Neural progenitor cell (in vitro differentiated cells): ENCODE results near the gene KIAA0408. TPM values are rescaled to one million over a fixed set of nuclear protein-coding genes. Genes with fewer than 3 reads are reported as not detected.

ENCODE experiments used
- DNase-seq: peaks from one replicate; pipeline ENCODE4 v3.0.0-alpha.2; 2016; ENCODE audit warnings: low spot score
- H2AFZ ChIP-seq: fragments of 200-600 bp; sonication (generic); replicated peaks from 2 replicates; pipeline ENCODE4 v1.6.1; 2016; ENCODE audit warnings: antibody characterized with exemption
- H3F3A ChIP-seq: fragments of 200-600 bp; sonication (generic); 2 replicates; pipeline ENCODE4 v1.6.1; 2016; ENCODE audit warnings: antibody characterized with exemption, low read depth
- H3K27ac ChIP-seq: fragments of 200-600 bp; sonication (generic); 2 replicates; pipeline ENCODE4 v1.5.1; 2016; ENCODE audit warnings: mild to moderate bottlenecking
- H3K27me3 ChIP-seq: fragments of 200-600 bp; sonication (generic); 2 replicates; pipeline ENCODE4 v1.6.1; 2016; ENCODE audit warnings: mild to moderate bottlenecking, moderate library complexity
- H3K36me3 ChIP-seq: fragments of 200-600 bp; sonication (generic); 2 replicates; pipeline ENCODE4 v1.5.1; 2016
- H3K4me1 ChIP-seq: fragments of 200-600 bp; sonication (generic); 2 replicates; pipeline ENCODE4 v1.6.1; 2016; ENCODE audit warnings: mixed run types
- H3K4me2 ChIP-seq: fragments of 200-600 bp; sonication (generic); 2 replicates; pipeline ENCODE4 v1.6.1; 2016
- H3K4me3 ChIP-seq: fragments of 200-600 bp; sonication (generic); 2 replicates; pipeline ENCODE4 v1.5.1; 2016
- H3K79me2 ChIP-seq: fragments of 200-600 bp; sonication (generic); 2 replicates; pipeline ENCODE4 v1.6.1; 2016; ENCODE audit warnings: low read depth
- H3K9ac ChIP-seq: fragments of 200-600 bp; sonication (generic); 2 replicates; pipeline ENCODE4 v1.6.1; 2016
- H3K9me3 ChIP-seq: fragments of 200-600 bp; sonication (generic); 2 replicates; pipeline ENCODE4 v1.5.1; 2016; ENCODE audit warnings: low read depth
- H4K20me1 ChIP-seq: fragments of 200-600 bp; sonication (generic); 2 replicates; pipeline ENCODE4 v1.6.1; 2016; ENCODE audit warnings: low read depth
- H3K27ac Mint-ChIP-seq: 3 replicates; pipeline ENCODE4 v1.8.0; 2021; ENCODE audit warnings: mixed read lengths
- H3K27me3 Mint-ChIP-seq: 2 replicates; pipeline ENCODE4 v1.8.0; 2022; ENCODE audit warnings: low read depth, mild to moderate bottlenecking, inconsistent platforms, moderate library complexity, mixed read lengths; ENCODE audit not compliant: insufficient read depth
- H3K36me3 Mint-ChIP-seq: 3 replicates; pipeline ENCODE4 v1.8.0; 2021; ENCODE audit warnings: mixed read lengths
- H3K4me1 Mint-ChIP-seq: 3 replicates; pipeline ENCODE4 v1.8.0; 2021; ENCODE audit warnings: mixed read lengths
- H3K4me3 Mint-ChIP-seq: 3 replicates; pipeline ENCODE4 v1.8.0; 2021; ENCODE audit warnings: mild to moderate bottlenecking, moderate library complexity, mixed read lengths
- H3K9me3 Mint-ChIP-seq: 3 replicates; pipeline ENCODE4 v1.8.0; 2020; ENCODE audit warnings: mixed read lengths
- EZH2 ChIP-seq: fragments of 200-600 bp; sonication (generic); IDR thresholded peaks from 2 replicates; pipeline ENCODE4 v1.6.1; 2017; ENCODE audit warnings: antibody characterized with exemption, mild to moderate bottlenecking, moderate library complexity
- EZH2phosphoT487 ChIP-seq: fragments of 200-600 bp; sonication (generic); IDR thresholded peaks from 2 replicates; pipeline ENCODE4 v1.6.1; 2017; ENCODE audit warnings: antibody characterized with exemption
- total RNA-seq: library from RNA; depleted of rRNA; stranded (reverse); fragments of >200 nt; gene quantifications from 2 replicates; pipeline ENCODE4 v1.2.3, GENCODE V29; 2015; ENCODE audit warnings: low replicate concordance
- TF ChIP-seq, protein P1 (sequence below): fragments of 200-600 bp; sonication (generic); IDR thresholded peaks from 2 replicates; pipeline ENCODE4 v1.5.1; 2017; ENCODE audit warnings: antibody characterized with exemption, mild to moderate bottlenecking

The KIAA0408 gene
- total RNA-seq, 1 donor from 2014 or later = 9.7 TPM

DNA sequence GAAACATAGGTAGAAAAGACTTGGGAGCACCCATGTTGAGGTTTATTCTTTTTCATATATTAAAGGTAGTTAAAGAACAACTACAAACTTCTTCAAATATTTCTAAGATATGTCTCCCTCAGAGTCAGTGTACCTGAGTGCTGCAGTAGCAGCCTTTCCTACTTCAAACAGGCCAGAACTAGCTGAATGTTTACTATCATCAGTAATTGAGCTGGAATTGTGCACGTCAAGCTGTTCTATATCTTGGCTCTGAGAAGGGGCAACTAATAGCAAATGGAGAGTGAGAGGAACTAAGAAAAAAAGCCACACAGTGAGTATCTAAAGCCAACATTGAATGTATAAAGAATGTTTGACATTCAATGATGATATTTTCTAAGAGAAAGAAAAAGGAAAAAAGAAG, 38.2 kb upstream of the KIAA0408 start:
- Mint-ChIP-seq H3K36me3 (peaks cover 23% of the 10 kb centered on the region), H3K9me3 (no peaks in the 10 kb centered on the region), H3K27me3 (no peaks in the 10 kb centered on the region), H3K4me3 (no peak overlapping the region), H3K4me1 (no peaks in the 10 kb centered on the region), H3K27ac (no peak overlapping the region)
- no peaks in the 10 kb centered on the region for H3K27me3 ChIP-seq
- no peak overlapping the region for H3K4me3 ChIP-seq
- H3K79me2 ChIP-seq = no peaks in the 10 kb centered on the region
- H4K20me1 ChIP-seq = peaks cover 4% of the 10 kb centered on the region
- H3K27ac ChIP-seq = no peak overlapping the region
- no peaks in the 10 kb centered on the region for H3K4me1 ChIP-seq
- TF ChIP-seq EZH2phosphoT487 = no peak
- TF ChIP-seq EZH2 = no peak
- TF ChIP-seq, protein P1, sequence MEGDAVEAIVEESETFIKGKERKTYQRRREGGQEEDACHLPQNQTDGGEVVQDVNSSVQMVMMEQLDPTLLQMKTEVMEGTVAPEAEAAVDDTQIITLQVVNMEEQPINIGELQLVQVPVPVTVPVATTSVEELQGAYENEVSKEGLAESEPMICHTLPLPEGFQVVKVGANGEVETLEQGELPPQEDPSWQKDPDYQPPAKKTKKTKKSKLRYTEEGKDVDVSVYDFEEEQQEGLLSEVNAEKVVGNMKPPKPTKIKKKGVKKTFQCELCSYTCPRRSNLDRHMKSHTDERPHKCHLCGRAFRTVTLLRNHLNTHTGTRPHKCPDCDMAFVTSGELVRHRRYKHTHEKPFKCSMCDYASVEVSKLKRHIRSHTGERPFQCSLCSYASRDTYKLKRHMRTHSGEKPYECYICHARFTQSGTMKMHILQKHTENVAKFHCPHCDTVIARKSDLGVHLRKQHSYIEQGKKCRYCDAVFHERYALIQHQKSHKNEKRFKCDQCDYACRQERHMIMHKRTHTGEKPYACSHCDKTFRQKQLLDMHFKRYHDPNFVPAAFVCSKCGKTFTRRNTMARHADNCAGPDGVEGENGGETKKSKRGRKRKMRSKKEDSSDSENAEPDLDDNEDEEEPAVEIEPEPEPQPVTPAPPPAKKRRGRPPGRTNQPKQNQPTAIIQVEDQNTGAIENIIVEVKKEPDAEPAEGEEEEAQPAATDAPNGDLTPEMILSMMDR = no peak
- no peaks in the 10 kb centered on the region for H3K9me3 ChIP-seq
- H3F3A ChIP-seq = no peaks in the 10 kb centered on the region
- no peak overlapping the region for H3K4me2 ChIP-seq
- DNase-seq = no peak
- H3K36me3 ChIP-seq = peaks cover 6% of the 10 kb centered on the region
- no peak overlapping the region for H2AFZ ChIP-seq
- H3K9ac ChIP-seq = no peak overlapping the region

DNA sequence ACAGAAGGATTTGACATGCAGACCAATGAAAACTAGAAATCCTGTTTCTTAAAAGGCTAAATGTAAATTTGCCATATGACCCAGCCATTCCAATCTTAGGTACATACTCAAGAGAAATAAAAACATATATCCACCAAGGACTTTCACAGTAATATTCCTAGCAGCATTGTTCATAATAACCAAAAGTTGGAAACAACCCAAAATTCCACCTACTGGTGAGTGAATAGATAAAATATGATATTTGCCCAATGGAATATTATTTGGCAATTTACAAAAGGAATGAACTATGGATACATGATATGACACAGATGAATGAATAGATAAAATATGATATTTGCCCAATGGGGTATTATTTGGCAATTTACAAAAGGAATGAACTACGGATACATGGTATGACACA, 37.3 kb upstream of the KIAA0408 start:
- Mint-ChIP-seq H3K4me3 (no peak overlapping the region), H3K27me3 (no peaks in the 10 kb centered on the region), H3K4me1 (no peaks in the 10 kb centered on the region), H3K9me3 (peaks cover 3% of the 10 kb centered on the region), H3K36me3 (peaks cover 28% of the 10 kb centered on the region), H3K27ac (no peak overlapping the region)
- TF ChIP-seq EZH2phosphoT487 (no peak), EZH2 (no peak)
- TF ChIP-seq, protein P1 = no peak
- H3K27ac ChIP-seq = no peak overlapping the region
- no peak overlapping the region for H3K4me2 ChIP-seq
- no peaks in the 10 kb centered on the region for H3K27me3 ChIP-seq
- H3K36me3 ChIP-seq = peaks cover 5% of the 10 kb centered on the region
- no peaks in the 10 kb centered on the region for H3K9me3 ChIP-seq
- no peak overlapping the region for H3K4me3 ChIP-seq
- no peaks in the 10 kb centered on the region for H3K79me2 ChIP-seq
- H3F3A ChIP-seq = no peaks in the 10 kb centered on the region
- DNase-seq = no peak
- no peak overlapping the region for H2AFZ ChIP-seq
- no peak overlapping the region for H3K9ac ChIP-seq
- H4K20me1 ChIP-seq = peaks cover 4% of the 10 kb centered on the region
- no peaks in the 10 kb centered on the region for H3K4me1 ChIP-seq

DNA sequence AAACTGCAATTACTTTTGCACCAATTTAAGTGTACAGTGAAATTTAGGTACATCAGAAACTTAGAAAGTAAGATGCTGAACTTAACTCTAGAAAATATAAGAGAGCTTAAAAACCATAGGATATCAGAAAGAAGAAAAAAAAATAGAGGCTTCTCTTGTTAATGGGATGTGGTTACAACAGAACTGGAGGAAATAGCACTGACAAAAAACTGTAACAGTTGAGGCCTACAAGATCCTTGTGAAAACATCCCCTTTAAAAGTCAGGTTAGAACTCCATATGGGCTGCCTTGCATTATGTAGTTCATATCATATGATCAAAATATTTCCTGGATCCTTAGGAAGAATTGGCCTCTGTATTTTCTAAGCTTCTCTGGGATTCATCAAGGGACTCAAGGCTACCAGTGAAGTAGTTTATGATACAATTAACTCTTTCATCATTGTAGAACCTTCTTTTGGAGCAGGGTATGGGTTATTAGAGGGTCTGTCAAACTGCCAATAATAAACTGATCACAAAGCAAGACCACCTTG, 35.1 kb upstream of the KIAA0408 start:
- H3K36me3 Mint-ChIP-seq = peaks cover 46% of the 10 kb centered on the region
- no peaks in the 10 kb centered on the region for H3K4me1 ChIP-seq
- H3K36me3 ChIP-seq = peaks cover 6% of the 10 kb centered on the region
- no peak for DNase-seq
- H3K4me1 Mint-ChIP-seq = no peaks in the 10 kb centered on the region
- no peaks in the 10 kb centered on the region for H3K9me3 ChIP-seq
- no peak overlapping the region for H3K4me3 ChIP-seq
- no peaks in the 10 kb centered on the region for H3K27me3 Mint-ChIP-seq
- H3K79me2 ChIP-seq = no peaks in the 10 kb centered on the region
- TF ChIP-seq EZH2 (no peak), EZH2phosphoT487 (no peak)
- TF ChIP-seq, protein P1 = no peak
- no peak overlapping the region for H3K27ac ChIP-seq
- no peaks in the 10 kb centered on the region for H3F3A ChIP-seq
- no peak overlapping the region for H3K4me3 Mint-ChIP-seq
- H3K9ac ChIP-seq = no peak overlapping the region
- H2AFZ ChIP-seq = no peak overlapping the region
- H3K4me2 ChIP-seq = no peak overlapping the region
- no peaks in the 10 kb centered on the region for H3K27me3 ChIP-seq
- H4K20me1 ChIP-seq = peaks cover 4% of the 10 kb centered on the region
- H3K27ac Mint-ChIP-seq = no peak overlapping the region
- peaks cover 15% of the 10 kb centered on the region for H3K9me3 Mint-ChIP-seq
